ENCODE results near the gene ANKRD22.

- TF ChIP-seq POLR2AphosphoS5 (IDR thresholded peaks at IDR 0.05) (no peak), CTCF (IDR thresholded peaks at IDR 0.05) (no peak)
These were observed 10.8 kb downstream of the ANKRD22 start for GRCh38 chr10:88840881-88841280.

Data from sigmoid colon (tissue), 4 donors.